ENCODE results near the gene CNPY2. TPM values are rescaled to one million over a fixed set of nuclear protein-coding genes. Genes with fewer than 3 reads are reported as not detected.
"Not testable (repeated sequence)": the region's sequence is repeated elsewhere in the genome, so short reads cannot be mapped to it uniquely, and the experiment has no call there.

The CNPY2 gene
- polyA plus RNA-seq, 4 donors: 95.9 to 159 (median 151) TPM

DNA sequence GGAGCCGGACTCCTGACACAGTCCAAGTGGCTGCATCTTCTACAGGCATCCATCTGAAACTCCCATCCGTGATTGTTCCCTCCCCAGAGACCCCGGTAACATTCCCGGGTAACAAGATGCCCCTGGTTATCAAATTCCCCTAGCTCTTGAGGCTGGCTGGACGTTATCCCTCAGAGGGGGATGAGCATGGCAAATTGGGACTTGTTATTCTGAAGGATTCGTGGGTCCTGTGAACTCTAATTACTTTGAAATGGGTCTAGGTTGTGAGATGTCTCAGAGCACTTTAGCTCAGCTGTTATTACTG, 18.7 kb upstream of the CNPY2 start:
- DNase-seq (ENCODE audit: low read depth in 4 of 4, low spot score in 3 of 4): no peak

DNA sequence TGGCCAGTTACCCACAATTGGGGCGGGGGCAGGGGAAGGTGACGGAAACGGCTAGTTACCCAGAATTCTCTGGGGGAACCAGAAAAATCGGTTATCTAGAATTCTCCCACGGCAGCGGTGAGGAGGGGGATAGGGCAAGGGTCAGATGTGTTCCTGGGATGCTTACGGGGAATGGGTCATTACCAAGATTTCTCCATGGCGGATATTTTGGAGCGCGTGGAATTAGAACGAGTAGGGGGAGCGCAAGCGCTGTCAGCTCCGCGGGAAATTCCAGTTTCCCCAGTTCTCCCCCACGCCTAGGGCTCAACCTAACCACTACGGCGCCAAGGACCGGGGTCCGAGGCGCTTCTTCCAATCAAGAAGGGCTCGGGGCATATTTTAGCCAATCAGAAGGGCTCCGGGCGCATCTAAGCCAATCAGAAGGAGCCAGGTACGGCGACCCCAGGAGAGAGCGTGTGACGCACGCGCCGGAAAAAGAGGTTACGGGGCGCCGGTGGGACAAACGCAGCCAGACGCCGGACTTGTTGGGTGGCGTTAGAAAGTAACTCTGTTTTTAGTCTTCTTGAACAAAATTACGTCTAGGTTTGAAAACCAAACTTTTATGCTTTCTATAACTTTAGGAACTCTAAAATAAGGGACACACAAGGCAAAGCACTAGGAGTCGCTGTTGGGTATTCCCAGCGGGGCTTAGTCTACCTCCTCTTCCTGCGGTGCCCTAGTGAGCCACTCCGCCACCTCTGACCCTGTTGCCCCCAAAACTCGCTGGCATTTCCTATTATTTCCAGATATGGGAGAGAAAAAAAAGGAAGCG, 18.1 kb upstream of the CNPY2 start, which contains the start of gene PAN2:
Gene PAN2, minus strand, starts transcription at position 322 of the 811 bp plus-strand sequence. CDS start 906 bp downstream, outside the sequence.
- DNase-seq (ENCODE audit: low read depth in 4 of 4, low spot score in 3 of 4): peak; percentile 91 to 96 (median 95)

DNA sequence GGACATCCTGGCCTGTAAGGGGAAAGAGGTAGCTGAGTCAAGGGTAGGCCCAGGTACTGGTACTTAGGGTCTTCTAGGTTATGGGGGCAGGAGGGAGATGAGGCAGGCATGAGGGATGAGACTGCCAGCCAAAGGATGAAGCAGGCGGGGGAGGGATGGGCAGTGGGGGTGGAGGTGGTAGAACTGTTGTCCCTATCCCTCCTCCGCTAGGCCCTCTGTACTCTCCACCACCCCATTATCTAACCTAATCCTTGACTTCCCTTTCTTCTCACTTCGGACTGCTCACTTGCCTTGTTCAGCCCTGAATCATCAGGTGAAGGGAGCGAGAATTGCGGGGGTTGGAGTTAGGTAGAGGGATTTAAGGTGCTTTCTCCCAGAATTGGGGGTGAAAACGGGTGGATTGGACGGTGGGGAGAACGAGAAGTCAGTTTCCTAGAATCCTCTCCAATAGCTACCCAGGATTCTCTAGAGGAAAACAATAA, 17.4 kb upstream of the CNPY2 start:
- DNase-seq (ENCODE audit: low read depth in 4 of 4, low spot score in 3 of 4): no peak

- DNase-seq (ENCODE audit: low read depth in 4 of 4, low spot score in 3 of 4): no peak
These were observed 16.9 kb upstream of the CNPY2 start for GRCh38 chr12:56332512-56333196.

GRCh38 chr12:56330936-56331490, 15.2 kb upstream of the CNPY2 start:
- no peak for DNase-seq (ENCODE audit: low read depth in 4 of 4, low spot score in 3 of 4)

DNA sequence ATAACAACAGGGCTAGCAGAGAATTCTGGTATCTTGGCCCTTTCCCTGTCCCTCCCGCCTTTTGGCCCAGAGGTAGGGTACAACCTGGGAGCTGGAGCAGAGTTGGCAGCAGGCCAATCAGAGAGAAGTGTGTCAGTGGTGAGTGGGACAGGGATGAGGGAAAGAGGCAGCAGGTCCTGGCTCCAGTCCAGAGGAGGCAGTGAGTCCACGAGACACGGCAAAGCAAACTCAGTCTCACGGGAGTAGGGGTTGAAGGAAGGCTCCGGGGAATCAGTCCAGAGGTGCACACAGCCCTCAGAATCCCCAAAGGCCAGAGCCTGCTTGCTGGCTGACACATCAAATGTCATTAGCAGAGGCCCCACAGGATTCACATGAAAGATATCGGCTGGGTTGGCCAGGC, 10.7 kb upstream of the CNPY2 start:
- DNase-seq (ENCODE audit: low read depth in 4 of 4, low spot score in 3 of 4): no peak

DNA sequence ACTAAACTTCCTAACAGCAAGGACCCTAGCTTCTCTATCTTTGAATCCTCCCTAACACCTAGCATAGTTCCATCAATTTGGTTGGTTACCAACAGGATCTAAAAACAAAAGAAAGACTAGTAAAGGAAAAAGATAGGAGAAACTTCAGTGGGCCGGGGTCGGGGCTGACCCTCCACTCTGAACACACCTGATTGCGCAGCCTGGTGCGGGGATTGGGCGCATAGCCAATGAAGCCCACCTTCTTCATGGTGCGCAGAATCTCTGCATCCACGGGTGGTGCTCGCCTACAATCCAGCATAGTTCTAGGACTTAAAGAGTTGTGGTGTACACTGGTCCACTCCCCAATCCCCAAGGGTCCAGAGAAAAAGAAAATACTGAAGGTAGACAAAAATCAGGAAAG, 10.3 kb upstream of the CNPY2 start:
- no peak for DNase-seq (ENCODE audit: low read depth in 4 of 4, low spot score in 3 of 4)

- DNase-seq (ENCODE audit: low read depth in 4 of 4, low spot score in 3 of 4): no peak
These were observed 8.4 kb upstream of the CNPY2 start for GRCh38 chr12:56324206-56324605.

DNA sequence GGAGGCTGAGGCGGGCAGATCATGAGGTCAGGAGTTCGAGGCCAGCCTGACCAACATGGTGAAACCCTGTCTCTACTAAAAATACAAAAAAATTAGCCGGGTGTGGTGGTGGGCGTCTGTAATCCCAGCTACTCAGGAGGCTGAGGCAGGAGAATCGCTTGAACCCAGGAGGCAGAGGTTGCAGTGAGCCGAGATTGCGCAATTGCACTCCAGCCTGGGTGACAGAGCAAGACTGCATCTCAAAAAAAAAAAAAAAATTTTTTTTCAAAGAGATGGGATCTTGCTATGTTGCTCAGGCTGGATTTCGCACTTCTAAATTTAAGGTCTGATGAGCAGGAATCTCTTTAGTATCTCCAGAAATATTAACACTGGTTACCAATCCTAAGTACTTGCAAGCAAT, 5.8 kb upstream of the CNPY2 start:
- not testable (repeated sequence) for DNase-seq (ENCODE audit: low read depth in 4 of 4, low spot score in 3 of 4)

GRCh38 chr12:56321027-56321426, 5.2 kb upstream of the CNPY2 start:
- no peak for DNase-seq (ENCODE audit: low read depth in 4 of 4, low spot score in 3 of 4)

- DNase-seq (ENCODE audit: low read depth in 4 of 4, low spot score in 3 of 4): no peak
These were observed 1.9 kb upstream of the CNPY2 start for GRCh38 chr12:56317675-56318074.

- DNase-seq (ENCODE audit: low read depth in 4 of 4, low spot score in 3 of 4): peak in 2 of 4 donors; percentile 12 to 14
These were observed 553 bp downstream of the CNPY2 start for GRCh38 chr12:56315249-56315621.

DNA sequence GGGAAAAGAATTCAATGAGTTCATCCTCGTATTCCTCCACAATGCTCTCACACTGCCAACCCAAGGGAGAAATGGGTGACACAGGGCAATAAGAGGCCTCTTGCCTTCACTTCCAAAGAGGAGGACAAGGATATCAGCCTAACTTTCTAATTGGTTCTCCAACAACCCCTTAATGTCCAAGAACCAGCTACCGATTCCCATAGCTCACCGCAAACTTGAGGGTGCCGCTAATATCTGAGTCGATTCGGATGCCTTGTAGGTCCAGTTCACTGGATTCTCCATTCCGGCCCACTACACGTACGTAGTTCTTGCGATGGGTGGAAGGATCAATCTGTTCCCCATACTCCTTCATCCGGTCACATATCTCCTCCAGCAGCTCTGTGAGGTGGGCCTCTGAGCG, 4.8 kb downstream of the CNPY2 start:
- no peak for DNase-seq (ENCODE audit: low read depth in 4 of 4, low spot score in 3 of 4)

DNA sequence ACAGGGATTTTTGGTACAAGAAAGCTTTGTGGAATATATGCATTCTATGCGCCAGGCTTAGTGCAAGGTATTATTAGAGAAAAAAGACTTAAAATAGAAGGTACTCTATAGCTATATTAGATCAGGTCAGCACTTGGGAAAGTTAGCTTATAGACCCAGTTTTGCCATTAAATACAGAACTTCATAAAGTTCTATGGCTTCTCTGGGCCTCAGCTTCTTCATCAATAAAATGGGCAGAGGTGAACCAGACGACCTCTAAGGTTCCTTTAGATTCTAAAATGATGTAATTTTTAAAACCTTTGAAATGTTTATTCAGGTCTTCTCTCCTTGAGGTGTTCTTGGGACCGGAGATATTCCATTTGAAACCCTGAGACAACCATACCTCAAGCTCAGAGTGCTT, 7.1 kb downstream of the CNPY2 start:
- DNase-seq (ENCODE audit: low read depth in 4 of 4, low spot score in 3 of 4): no peak

- no peak for DNase-seq (ENCODE audit: low read depth in 4 of 4, low spot score in 3 of 4)
These were observed 8.4 kb downstream of the CNPY2 start for GRCh38 chr12:56307221-56307965.

- no peak for DNase-seq (ENCODE audit: low read depth in 4 of 4, low spot score in 3 of 4)
These were observed 10.8 kb downstream of the CNPY2 start for GRCh38 chr12:56304872-56305590.

DNA sequence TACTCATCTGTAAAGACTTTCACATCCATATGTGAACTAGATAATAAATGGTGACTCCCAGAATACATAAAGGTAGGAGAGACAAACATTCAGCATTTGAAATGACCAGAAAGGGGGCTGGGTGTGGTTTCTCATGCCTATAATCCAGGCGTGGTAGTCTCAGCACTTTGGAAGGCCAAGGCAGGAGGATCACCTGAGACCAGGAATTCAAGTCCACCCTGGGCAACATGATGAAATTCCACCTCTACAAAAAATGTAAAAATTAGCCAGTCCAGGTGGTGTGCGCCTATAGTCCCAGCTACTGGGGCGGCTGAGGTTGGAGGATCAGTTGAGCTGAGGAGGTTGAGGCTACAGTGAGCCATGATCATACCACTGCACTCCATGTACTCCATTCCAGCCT, 11.5 kb downstream of the CNPY2 start:
- DNase-seq (ENCODE audit: low read depth in 4 of 4, low spot score in 3 of 4): no peak

- DNase-seq (ENCODE audit: low read depth in 4 of 4, low spot score in 3 of 4): peak in 1 of 4 donors; percentile 1
These were observed 14.9 kb downstream of the CNPY2 start for GRCh38 chr12:56300644-56301464.

DNA sequence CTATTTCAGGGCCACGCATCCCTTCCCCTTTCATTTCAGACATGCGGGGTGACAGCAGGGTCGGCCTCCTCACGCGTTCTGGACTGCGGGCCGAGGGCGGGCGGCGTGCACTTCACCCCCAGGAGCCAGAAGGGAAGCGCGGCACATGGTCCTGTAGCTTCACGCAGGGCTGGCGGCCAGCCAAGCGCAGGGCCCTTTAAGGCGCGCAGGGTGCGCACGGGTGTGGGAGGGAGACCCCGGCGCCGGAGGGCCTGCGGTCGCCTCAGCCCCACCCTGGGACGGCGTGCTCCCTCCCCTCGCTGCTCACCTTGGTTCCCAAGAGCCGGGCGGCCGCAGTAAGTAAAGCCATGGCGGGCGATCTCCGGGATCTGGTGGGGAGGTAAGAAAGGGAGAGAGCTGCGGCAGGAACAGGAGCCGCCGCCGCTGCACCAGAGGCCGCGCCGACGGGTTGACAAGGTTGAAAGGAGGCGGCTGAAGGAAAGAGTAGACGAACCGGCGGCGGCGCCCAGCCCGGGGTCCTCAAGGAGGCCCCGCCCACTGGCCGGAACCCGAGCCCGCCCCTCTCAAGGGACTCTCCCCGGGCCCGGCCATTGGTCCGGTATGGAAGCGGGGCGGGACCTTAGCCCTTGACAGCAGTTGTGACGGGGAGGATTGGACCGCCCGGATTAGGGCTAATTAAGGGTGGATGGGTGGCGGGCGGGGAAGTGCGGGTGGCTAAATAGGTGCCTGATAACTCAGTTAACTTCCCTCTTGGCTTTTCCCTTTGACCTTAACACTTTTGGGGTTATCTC, 15.7 kb downstream of the CNPY2 start, which contains the start of gene CS:
Gene CS, minus strand, starts transcription at position 478 of the 791 bp plus-strand sequence. Its CDS starts 129 bp downstream, at position 349.
- peak; percentile 91 to 95 (median 95) for DNase-seq (ENCODE audit: low read depth in 4 of 4, low spot score in 3 of 4)
